HG03159 (cell line): ENCODE data around the gene SYDE1.

Experiments used
- ATAC-seq: cut with Tn5 transposase; IDR thresholded peaks from one replicate; pipeline ENCODE4 v1.9.1; 2021; ENCODE audit warnings: mild to moderate bottlenecking, moderate library complexity; ENCODE audit not compliant: unreplicated experiment

Gene SYDE1

DNA sequence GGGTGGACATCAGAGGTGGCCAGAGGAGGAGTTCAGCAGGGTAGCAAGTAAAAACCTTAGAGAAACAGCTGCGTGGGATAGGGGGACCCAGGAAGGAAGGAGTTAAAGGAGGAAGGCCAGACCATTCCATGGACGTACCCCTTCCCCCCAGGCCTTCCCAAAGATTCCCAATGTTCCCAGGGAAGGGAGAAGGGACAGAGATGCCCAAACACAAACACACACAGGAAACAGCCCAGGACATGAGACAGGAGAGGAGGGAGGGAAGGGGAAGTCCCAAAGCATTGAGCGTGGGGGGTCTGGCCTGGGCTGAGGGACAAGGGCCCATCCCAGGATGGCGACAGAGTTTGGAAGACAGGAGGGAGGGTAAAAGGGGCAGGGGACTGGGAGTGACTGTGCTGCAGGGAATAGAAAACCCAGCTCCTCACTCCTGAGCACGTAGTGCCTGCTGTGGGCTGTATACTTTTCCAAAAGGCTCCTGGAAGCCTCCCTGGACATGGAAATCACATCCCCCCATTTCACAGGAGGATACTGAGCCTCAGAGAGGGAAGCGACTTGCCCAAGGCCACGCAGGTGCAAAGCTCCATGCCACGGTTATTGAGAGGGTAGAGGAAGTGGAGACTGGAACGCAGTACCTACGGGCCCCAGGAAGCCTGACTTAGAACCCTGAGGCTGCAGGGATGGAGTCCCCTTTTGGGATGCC lies 1.1 kb downstream of the SYDE1 start:
- ATAC-seq = no peak

GRCh38 chr19:15108845-15109767 lies 1.9 kb downstream of the SYDE1 start:
- ATAC-seq = no peak

DNA sequence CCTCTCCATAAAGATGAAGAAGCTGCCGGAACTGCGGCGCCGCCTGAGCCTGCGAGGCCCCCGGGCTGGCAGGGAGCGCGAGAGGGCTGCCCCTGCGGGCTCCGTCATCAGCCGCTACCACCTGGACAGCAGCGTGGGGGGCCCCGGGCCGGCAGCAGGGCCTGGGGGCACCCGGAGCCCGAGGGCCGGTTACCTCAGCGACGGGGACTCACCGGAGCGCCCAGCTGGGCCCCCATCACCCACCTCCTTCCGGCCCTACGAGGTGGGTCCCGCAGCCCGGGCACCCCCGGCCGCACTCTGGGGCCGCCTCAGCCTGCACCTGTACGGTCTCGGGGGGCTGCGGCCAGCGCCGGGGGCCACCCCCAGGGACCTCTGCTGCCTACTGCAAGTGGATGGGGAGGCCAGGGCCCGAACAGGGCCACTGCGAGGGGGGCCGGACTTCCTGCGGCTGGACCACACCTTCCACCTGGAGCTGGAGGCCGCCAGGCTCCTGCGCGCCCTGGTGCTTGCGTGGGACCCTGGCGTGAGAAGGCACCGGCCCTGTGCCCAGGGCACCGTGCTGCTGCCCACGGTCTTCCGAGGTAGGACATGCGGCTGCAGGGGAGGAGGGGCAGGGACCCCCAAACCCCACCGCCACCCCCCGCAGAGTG lies 2.7 kb downstream of the SYDE1 start:
- ATAC-seq = no peak

GRCh38 chr19:15110418-15110815 lies 3.2 kb downstream of the SYDE1 start:
- ATAC-seq = no peak

- ATAC-seq = no peak
Measured at GRCh38 chr19:15111758-15112157, 4.6 kb downstream of the SYDE1 start.

DNA sequence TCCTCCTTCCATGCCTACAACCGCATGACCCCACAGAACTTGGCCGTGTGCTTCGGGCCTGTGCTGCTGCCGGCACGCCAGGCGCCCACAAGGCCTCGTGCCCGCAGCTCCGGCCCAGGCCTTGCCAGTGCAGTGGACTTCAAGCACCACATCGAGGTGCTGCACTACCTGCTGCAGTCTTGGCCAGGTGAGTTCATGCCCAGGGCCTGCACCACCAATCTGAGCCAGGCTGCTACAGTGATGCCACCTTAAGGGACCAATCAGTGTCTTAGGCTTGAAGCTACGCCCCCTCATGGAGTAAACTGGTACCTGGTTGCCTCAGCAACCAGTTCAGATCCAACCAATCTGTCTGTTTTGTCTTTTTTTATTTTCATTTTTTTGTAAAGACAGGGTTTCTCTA lies 5.2 kb downstream of the SYDE1 start:
- no peak for ATAC-seq

GRCh38 chr19:15113245-15114152 lies 6.3 kb downstream of the SYDE1 start:
- ATAC-seq = no peak

- ATAC-seq = no peak
Measured at GRCh38 chr19:15114153-15114540, 6.9 kb downstream of the SYDE1 start.

DNA sequence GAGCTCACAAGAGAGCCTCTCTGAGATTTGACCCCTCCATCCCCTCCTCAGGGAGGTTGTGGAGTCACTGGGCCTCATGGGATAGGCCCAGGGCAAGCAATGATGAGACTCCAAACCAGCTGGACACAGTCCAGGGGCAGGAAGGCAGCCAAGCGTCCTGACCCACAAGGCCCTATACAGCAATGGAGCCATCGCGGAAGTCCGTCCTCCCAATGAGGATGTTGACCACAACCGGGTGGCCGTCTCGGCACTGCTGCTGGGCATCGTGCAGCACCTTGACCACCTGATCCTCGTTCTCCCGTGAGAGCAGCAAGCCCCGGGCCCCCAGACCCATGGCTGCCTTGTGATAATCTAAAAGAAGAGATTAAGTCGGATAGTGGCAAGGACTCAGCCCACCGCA lies 7.9 kb downstream of the SYDE1 start:
- no peak for ATAC-seq

DNA sequence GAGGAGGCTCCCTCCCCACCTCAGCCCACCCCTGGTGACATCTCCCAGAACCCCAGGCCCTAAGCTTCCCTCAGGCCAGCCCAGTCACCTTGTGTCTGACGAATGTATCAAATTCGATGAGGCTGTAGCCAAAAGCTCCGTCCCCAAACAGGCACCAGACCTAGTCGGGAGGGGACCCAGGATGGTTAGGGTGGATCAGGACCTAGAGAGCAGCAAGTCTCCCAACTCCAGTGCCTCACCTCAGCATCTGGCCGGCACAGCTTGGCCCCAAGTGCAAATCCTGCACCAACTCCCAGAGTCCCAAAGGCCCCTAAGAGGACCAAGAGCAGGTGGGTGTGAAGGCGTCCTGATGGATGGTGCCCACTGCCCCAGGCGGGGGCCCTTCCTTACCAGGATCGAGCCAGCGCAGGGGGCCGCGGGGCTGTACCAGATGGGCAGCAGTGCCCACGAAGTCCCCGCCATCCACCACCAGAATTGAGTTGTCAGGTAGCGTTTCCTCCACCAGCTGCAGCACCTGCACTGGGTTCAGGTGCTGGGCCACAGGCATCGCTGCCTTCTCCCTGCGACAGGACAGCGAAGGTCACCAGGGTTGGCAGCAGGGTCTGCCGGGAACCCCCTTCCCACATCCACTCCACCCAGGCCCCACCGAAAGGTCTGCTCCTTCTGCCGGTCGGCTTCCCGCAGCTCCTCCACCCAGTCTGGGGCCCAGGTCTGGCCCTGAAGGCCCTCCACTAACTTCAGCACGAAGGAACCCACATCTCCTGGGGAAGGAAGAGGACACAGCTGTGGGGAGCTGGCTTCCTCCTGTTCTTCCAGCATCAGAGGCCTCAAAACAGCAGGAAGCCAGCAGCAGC lies 8.8 kb downstream of the SYDE1 start:
- ATAC-seq = no peak

DNA sequence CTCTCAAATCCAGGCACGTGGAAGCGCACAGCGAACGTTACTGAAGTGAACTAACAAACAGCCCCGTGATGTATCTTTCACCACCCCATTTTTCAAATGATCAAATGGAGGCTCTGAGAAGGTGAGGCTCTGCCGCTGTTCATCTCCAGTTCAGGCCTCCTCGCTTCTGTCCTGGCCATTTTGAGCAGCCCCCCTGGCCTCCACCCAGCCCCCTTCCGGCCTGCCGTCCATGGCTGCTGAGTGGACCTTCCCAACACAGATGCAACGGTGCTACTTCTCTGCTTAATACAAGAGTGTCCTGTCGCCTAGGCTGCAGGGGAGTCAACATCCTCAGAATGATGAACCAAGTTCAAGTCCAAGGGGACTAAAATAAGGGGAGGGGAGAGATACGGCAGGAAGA lies 9.7 kb downstream of the SYDE1 start:
- ATAC-seq = no peak

- ATAC-seq = no peak
Measured at GRCh38 chr19:15118248-15118647, 11.0 kb downstream of the SYDE1 start.

DNA sequence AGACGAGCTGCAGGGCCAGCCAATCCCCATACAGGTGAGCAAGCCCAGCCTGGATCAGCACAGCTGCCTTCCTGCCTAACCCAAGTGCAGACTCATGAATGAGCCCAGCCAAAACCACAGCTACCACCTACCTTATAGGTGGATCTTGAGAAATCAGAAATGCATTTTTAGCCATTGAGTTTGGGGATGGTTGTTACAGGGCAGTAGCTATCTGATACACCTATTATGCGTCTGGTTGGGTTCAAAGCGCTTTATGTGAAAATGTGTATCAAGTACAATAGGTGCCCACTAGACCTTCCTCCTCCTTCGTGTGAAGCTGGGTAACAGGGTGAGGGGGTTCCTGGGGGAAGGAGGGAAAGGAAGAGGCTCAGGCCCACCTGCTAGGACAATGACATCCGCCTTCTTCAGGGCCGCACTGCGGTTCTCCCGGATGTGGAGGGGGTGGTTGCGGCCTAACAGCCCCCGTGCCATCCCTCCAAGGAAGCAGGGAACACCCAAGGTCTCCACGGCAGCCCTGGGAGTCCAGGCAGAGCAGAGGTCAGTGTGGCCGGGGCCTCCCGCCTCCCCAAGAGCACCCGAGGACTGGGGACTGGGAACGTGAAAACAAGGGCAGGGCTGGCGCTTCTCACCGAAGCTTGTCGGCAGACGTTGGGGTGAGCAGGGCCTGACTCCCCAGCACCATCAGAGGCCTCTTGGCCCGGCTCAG lies 11.7 kb downstream of the SYDE1 start:
- ATAC-seq = no peak

- ATAC-seq = no peak
Measured at GRCh38 chr19:15120135-15121026, 13.2 kb downstream of the SYDE1 start.

- ATAC-seq = no peak
Measured at GRCh38 chr19:15122331-15123030, 15.3 kb downstream of the SYDE1 start.

DNA sequence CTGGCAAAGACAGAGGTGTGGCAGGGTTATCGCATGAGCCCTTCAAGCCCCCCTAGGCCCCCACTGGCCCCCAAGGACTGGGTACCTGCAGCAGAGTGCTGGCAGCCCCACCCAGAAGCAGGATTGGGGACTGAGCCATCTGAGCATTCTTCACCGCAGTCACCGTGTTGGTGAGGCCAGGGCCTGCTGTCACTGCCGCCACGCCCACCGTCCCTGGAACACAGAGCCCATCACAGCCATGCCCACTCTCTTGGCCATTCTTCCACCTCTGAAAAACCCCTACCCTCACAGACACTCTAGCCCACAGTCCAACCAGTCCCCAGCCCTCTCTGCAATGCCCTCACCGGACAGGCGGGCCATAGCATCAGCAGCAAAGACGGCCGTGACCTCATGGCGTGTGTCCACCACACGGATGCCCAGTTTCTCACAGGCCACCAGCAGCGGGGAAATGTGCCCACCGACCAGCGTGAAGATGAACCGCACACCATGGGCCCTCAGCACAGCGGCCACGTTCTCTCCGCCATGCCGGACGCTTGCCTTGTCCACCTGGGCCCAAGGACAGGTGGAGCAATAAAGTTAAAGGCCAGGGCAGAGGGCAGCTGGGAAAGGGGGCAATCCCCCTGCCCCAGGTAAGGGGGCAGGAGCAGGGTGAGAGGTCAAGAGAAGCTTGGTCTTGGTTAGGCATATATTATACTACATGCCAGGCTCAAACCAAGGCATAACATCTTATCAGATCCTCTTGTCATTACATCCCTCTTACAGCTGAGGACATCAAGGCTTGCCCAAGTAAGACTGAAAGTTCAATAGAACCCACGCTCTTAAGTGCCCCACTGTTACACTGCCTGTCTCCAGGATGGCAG lies 16.1 kb downstream of the SYDE1 start:
- ATAC-seq = no peak

DNA sequence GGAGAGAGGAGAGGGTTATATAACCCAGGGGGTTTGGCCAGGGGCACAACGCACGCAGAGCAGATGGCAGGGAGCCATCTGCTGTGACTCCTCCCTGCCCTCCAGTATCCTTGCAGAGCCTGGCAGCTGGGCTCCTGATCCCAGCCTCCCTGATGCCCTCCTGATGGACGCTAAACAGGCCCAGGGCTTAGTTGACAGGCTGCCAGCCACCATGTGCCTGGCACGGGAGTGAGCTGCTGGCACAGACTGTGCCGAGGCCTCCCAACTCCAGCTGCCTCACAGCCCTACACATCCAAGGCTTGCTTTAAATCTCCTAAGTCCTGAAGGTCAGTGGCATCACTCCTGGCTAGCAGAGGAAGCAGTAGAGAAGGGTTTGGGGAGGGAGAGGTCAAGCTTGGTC lies 16.7 kb downstream of the SYDE1 start:
- ATAC-seq = no peak
